Measurements from ENCODE around the gene KRT34.
"Not testable (repeated sequence)": the region's sequence is repeated elsewhere in the genome, so short reads cannot be mapped to it uniquely, and the experiment has no call there.

The KRT34 gene

DNA sequence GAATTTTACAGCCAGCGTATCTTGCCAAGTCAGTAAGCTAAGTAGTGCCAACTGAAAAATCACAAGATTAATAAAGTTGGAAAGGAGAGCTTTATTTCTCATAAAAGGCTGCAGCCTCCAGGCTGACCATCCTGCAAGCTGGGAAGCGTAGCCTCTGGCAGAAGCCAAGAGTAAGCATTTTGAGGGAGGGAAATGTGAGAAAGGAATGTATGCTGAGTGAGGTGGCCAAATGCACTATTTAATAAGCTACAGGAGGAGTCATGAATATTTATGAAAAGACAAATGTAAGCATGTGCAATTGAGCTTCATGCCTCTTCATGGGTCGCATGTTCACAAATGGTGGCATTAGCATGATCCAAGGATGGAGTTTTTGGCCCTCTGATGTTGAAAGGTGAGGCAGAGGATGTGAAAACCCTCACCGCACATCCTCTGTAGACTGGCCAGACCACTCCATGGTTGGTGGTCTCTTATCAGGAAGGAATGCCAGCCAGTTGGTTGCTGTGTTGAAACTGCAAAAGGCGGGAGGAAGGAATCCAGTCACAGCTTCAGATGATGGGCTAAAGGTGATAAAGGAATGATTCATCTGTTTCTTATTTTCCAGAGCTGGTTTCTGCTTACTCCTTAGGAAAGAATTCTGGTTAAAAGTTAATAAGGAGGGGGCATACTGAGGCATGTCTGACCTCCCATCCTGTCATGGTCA, 21.7 kb downstream of the KRT34 start:
- Histone ChIP-seq H3K4me1 (ENCODE audit: insufficient read depth, low read length) (no peaks in the 10 kb centered on the region), H3K27me3 (ENCODE audit: control insufficient read depth in 1 of 2, insufficient read depth in 2 of 2, low read length in 2 of 2) (no peaks in the 10 kb centered on the region), H3K36me3 (ENCODE audit: insufficient read depth, low read length) (no peaks in the 10 kb centered on the region), H3K27ac (ENCODE audit: low read depth, low read length) (no peak overlapping the region), H3K9ac (ENCODE audit: low read length) (no peak overlapping the region), H3K9me3 (ENCODE audit: low read length) (no peaks in the 10 kb centered on the region), H3K4me3 (ENCODE audit: low read depth in 1 of 2, low read length in 2 of 2) (no peak overlapping the region)

DNA sequence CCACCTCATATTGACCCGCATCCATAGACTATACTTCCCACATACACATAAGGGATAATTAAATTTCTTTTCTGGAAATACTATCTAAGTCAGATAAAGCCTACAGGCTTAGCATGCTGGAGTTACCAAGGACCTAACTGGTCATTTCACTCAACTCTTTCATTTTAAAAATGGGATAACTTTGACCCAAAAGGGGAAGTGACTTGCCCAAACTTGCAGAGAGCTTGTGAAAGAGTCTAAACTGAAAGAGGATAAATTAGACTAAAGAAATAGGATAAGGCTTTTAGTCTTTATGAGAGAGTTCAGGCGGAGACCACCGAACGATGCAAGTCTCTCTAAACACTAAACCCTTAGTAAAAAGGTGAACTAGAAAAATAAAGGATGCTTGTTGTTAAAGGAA, 27.6 kb downstream of the KRT34 start:
- no peak overlapping the region for H3K4me3 ChIP-seq (ENCODE audit: low read depth in 1 of 2, low read length in 2 of 2)
- H3K9ac ChIP-seq (ENCODE audit: low read length) = no peak overlapping the region
- H3K27ac ChIP-seq (ENCODE audit: low read depth, low read length) = no peak overlapping the region
- H3K4me1 ChIP-seq (ENCODE audit: insufficient read depth, low read length) = no peaks in the 10 kb centered on the region
- no peaks in the 10 kb centered on the region for H3K27me3 ChIP-seq (ENCODE audit: control insufficient read depth in 1 of 2, insufficient read depth in 2 of 2, low read length in 2 of 2)
- H3K9me3 ChIP-seq (ENCODE audit: low read length) = no peaks in the 10 kb centered on the region
- H3K36me3 ChIP-seq (ENCODE audit: insufficient read depth, low read length) = no peaks in the 10 kb centered on the region

DNA sequence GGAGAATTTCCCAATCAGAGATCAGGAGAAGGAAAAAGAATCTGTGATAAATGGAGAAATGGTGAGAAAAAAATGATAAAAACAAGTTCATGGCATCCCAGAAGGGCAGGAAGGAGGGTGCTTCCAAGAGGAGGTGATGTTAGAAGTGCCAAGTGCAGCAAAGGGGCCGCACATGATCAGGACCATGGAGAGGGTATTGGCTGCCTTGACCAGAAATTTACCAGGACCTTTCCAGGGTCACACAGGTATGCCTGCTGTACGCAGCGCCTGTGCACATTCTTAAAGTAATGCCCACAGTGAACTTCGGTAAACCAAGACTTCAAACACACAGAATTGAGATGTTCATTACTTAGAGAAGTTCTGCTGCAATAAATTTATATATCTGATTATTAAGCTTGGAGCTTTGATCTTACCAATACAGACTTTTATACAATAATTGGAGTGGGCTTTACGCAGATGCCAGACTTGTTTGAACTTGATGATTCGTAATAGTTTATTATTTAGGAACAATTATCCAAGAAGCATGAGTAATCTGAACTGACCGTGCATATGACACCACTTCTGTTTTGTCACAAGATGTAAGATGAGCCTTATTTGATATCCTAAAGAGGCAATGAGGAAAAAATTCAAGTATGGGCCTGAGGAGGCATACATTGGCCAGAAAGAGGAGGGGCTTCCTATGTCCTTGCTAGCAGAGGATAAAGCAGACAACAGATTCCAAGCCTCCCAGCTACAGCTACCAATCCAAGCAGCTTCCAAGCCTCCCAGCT, 29.3 kb downstream of the KRT34 start:
- Histone ChIP-seq H3K4me3 (ENCODE audit: low read depth in 1 of 2, low read length in 2 of 2) (no peak overlapping the region), H3K27me3 (ENCODE audit: control insufficient read depth in 1 of 2, insufficient read depth in 2 of 2, low read length in 2 of 2) (no peaks in the 10 kb centered on the region), H3K9ac (ENCODE audit: low read length) (no peak overlapping the region), H3K27ac (ENCODE audit: low read depth, low read length) (no peak overlapping the region), H3K4me1 (ENCODE audit: insufficient read depth, low read length) (no peaks in the 10 kb centered on the region), H3K36me3 (ENCODE audit: insufficient read depth, low read length) (no peaks in the 10 kb centered on the region), H3K9me3 (ENCODE audit: low read length) (no peaks in the 10 kb centered on the region)

DNA sequence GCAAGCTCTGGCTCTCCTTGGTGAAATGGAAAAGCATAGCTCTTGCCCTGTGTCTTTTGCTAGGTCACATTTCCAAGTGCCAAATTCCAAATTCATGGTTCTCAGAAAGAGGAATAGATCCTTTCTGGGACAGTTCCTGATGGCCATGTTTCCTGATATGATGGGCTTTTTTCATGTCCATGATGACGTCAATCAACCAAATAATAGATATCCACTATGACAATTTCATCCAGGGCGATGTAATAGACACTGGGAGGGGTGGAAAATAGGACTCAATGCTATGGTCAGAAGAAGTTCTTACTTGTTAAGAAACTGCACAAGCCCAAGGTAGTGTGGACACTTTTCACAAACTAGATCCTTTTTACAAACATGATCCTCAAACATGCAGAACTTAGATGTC, 30.9 kb downstream of the KRT34 start:
- no peaks in the 10 kb centered on the region for H3K4me1 ChIP-seq (ENCODE audit: insufficient read depth, low read length)
- H3K27ac ChIP-seq (ENCODE audit: low read depth, low read length) = no peak overlapping the region
- H3K36me3 ChIP-seq (ENCODE audit: insufficient read depth, low read length) = no peaks in the 10 kb centered on the region
- no peak overlapping the region for H3K4me3 ChIP-seq (ENCODE audit: low read depth in 1 of 2, low read length in 2 of 2)
- H3K9me3 ChIP-seq (ENCODE audit: low read length) = no peaks in the 10 kb centered on the region
- H3K9ac ChIP-seq (ENCODE audit: low read length) = no peak overlapping the region
- H3K27me3 ChIP-seq (ENCODE audit: control insufficient read depth in 1 of 2, insufficient read depth in 2 of 2, low read length in 2 of 2) = no peaks in the 10 kb centered on the region

DNA sequence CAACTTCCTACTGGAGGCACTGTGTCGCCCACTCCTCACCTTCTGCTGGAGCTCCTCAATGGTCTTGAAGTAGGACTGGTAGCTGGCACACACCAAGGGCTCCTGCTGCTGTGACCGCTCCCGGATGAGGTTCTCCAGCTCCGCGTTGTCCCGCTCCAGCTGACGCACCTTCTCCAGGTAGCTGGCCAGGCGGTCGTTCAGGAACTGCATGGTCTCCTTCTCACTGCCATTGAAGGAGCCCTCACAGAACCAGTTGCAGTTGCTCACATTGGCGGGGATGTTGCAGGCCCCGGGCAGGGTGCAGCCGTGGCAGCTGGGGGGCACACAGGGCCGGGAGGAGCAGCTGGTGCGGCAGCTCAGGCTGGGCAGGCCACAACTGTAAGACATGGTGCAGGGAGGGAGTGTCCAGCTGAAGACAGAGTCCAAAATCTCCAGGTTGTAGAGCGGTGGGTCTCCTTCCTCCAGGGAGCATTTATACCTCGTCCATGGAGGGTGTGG, 31.7 kb downstream of the KRT34 start, which contains the start of gene KRT33A:
KRT33A (minus strand) TSS at position 448 of the 498 bp plus-strand sequence; CDS start at position 387, 61 bp downstream.
- H3K36me3 ChIP-seq (ENCODE audit: insufficient read depth, low read length); H3K27ac ChIP-seq (ENCODE audit: low read depth, low read length); H3K4me3 ChIP-seq (ENCODE audit: low read depth in 1 of 2, low read length in 2 of 2); H3K9me3 ChIP-seq (ENCODE audit: low read length); H3K9ac ChIP-seq (ENCODE audit: low read length); H3K27me3 ChIP-seq (ENCODE audit: control insufficient read depth in 1 of 2, insufficient read depth in 2 of 2, low read length in 2 of 2); H3K4me1 ChIP-seq (ENCODE audit: insufficient read depth, low read length): not testable (repeated sequence)

DNA sequence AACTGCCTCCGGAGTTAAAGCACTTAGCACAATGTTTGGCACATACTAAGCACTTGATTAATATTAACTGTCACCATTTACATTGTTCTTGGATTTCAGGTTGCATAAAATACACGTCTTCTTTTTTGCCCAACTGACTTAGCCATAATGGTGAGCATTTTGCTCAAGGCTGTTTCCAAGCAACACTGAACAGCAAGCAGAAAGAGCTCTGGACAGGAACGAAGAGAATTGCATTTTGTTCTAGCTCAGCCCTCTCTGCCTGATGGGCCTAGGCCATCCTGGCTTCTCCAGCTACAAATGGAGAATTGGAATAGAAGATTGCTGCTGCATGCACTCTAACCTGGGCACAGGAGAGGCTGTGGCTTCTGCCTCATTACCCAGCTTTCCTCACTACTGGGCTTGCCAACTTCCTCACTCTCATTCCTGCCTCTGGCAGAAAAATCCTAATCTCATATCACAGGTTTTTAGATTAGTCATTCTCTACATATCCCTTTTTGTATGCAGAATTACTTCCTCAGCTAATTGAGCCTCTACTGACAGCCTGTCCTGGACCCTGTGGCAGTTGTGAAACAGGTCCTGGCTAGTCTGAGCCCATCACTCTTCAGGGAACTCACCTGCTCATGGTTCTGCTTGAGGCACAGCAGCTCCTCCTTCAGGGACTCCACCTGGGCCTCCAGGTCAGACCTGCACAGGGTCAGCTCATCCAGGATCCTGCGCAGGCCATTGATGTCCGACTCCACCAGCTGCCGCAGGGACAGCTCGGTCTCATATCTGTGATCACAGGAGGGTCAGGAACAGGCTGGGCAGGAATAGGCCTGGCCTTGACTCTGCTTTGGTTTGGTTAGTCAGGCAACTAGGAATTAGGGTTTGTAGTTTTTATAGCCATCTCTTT, 34.0 kb downstream of the KRT34 start:
- Histone ChIP-seq H3K9me3 (ENCODE audit: low read length) (no peaks in the 10 kb centered on the region), H3K4me1 (ENCODE audit: insufficient read depth, low read length) (no peaks in the 10 kb centered on the region), H3K36me3 (ENCODE audit: insufficient read depth, low read length) (no peaks in the 10 kb centered on the region), H3K9ac (ENCODE audit: low read length) (no peak overlapping the region), H3K4me3 (ENCODE audit: low read depth in 1 of 2, low read length in 2 of 2) (no peak overlapping the region), H3K27ac (ENCODE audit: low read depth, low read length) (no peak overlapping the region), H3K27me3 (ENCODE audit: control insufficient read depth in 1 of 2, insufficient read depth in 2 of 2, low read length in 2 of 2) (no peaks in the 10 kb centered on the region)

DNA sequence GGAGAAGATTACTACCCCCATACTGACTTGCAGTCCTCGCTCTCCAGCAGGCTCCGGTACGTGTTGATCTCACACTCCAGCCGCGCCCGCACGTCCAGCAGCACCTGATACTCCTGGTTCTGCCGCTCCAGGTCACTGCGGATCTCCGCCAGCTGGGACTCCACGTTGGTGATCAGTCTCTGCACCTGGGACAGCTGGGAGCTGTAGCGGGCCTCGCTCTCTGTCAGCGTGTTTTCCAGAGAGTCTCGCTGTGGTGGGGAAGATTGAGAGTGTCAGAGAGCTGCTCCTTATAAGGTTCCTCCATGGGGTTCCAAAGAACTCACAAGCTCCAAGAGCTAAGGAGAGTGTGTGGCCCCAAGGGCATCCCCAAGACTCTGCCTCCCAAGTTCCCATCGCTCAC, 35.7 kb downstream of the KRT34 start:
- H3K27ac ChIP-seq (ENCODE audit: low read depth, low read length); H3K4me3 ChIP-seq (ENCODE audit: low read depth in 1 of 2, low read length in 2 of 2); H3K9me3 ChIP-seq (ENCODE audit: low read length); H3K36me3 ChIP-seq (ENCODE audit: insufficient read depth, low read length); H3K27me3 ChIP-seq (ENCODE audit: control insufficient read depth in 1 of 2, insufficient read depth in 2 of 2, low read length in 2 of 2); H3K9ac ChIP-seq (ENCODE audit: low read length); H3K4me1 ChIP-seq (ENCODE audit: insufficient read depth, low read length): not testable (repeated sequence)

DNA sequence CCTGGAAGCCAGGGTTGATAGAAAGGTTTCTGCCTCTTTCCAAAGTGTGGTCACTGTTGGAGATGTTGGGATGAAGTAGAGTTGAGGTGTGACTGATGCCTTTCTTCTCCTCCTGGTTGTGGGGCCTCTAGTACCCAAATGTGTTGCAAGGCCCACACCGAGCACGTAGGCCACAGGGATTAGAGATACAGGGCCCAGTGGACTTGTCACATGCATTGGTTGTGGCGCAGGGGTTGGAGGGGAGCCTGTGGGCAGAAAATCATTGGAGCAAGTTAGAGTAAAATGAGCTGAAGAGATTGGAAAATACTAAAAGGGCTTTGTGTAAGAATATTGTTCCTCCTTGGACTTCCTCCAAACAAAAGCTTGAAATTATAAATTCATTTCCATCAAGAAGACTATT, 36.1 kb downstream of the KRT34 start:
- H3K4me1 ChIP-seq (ENCODE audit: insufficient read depth, low read length) = no peaks in the 10 kb centered on the region
- no peaks in the 10 kb centered on the region for H3K27me3 ChIP-seq (ENCODE audit: control insufficient read depth in 1 of 2, insufficient read depth in 2 of 2, low read length in 2 of 2)
- no peaks in the 10 kb centered on the region for H3K9me3 ChIP-seq (ENCODE audit: low read length)
- H3K27ac ChIP-seq (ENCODE audit: low read depth, low read length) = no peak overlapping the region
- H3K36me3 ChIP-seq (ENCODE audit: insufficient read depth, low read length) = no peaks in the 10 kb centered on the region
- H3K9ac ChIP-seq (ENCODE audit: low read length) = no peak overlapping the region
- no peak overlapping the region for H3K4me3 ChIP-seq (ENCODE audit: low read depth in 1 of 2, low read length in 2 of 2)

DNA sequence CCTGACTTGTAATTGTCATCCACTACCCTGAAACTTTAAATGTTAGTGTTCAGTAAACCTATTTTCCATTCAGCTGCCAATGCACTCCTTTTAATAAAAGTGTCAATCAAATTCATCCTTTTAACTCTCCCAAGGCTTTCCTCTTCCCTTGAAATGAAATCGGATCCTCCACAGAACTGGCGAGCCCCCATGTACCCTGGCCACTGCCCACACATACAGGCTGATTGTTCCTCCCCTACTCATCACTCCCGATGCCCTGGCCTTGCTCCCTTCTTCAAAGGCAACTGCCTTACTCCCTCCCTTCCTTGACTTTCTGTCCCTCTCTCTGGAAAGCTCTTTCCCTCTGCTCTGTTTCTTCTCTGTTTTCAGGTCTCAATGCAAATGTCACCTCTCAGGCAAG, 39.1 kb downstream of the KRT34 start:
- Histone ChIP-seq H3K27ac (ENCODE audit: low read depth, low read length) (no peak overlapping the region), H3K4me3 (ENCODE audit: low read depth in 1 of 2, low read length in 2 of 2) (no peak overlapping the region), H3K4me1 (ENCODE audit: insufficient read depth, low read length) (no peaks in the 10 kb centered on the region), H3K9ac (ENCODE audit: low read length) (no peak overlapping the region), H3K36me3 (ENCODE audit: insufficient read depth, low read length) (no peaks in the 10 kb centered on the region), H3K27me3 (ENCODE audit: control insufficient read depth in 1 of 2, insufficient read depth in 2 of 2, low read length in 2 of 2) (no peaks in the 10 kb centered on the region), H3K9me3 (ENCODE audit: low read length) (no peaks in the 10 kb centered on the region)

DNA sequence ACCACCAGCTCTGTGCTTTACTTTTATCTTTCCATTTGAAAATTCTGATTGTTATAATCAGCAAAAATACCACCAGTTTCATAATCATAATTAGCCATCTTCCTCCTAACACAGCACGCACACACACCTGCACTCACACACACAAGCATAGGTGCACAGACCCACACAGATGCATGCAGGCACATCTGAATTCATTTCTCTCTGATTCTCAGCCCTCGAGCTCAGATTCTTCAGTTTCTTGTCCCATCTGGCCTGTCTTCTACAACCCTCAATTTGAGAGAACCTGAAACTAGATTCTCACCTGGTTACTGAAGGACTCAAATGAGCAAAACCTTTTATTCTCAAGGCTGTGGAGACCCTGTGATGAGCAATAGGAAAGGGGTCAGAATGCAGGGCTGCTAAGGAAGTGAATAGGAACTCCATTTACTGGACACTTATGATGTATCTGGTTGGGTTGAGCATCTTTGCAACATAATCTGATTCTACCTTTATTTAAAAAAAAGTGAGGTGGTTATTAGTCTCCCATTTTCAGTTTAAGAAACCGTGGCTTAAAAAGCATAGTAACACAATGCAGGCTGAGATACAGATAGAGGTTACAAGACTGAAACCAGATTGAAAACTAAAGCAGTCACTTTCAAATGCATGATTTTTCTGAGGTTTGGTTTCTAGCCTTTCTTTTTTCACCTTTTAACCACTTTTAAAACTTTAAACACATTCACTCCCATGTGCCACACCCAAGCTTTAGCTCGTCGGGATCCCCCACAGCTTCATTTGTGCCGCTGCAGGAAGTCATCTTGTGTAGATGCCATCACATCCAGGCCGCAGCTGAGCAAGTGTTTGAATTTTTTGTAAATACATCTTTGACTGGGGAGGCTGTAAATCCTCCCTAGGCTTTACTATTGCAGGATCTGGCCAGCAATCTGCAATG, 40.9 kb downstream of the KRT34 start:
- no peak overlapping the region for H3K9ac ChIP-seq (ENCODE audit: low read length)
- H3K9me3 ChIP-seq (ENCODE audit: low read length) = no peaks in the 10 kb centered on the region
- H3K36me3 ChIP-seq (ENCODE audit: insufficient read depth, low read length) = no peaks in the 10 kb centered on the region
- no peak overlapping the region for H3K4me3 ChIP-seq (ENCODE audit: low read depth in 1 of 2, low read length in 2 of 2)
- H3K27ac ChIP-seq (ENCODE audit: low read depth, low read length) = no peak overlapping the region
- H3K27me3 ChIP-seq (ENCODE audit: control insufficient read depth in 1 of 2, insufficient read depth in 2 of 2, low read length in 2 of 2) = no peaks in the 10 kb centered on the region
- no peaks in the 10 kb centered on the region for H3K4me1 ChIP-seq (ENCODE audit: insufficient read depth, low read length)
